ENCODE data around the gene FLOT2.
"Not testable (repeated sequence)": the region's sequence is repeated elsewhere in the genome, so short reads cannot be mapped to it uniquely, and the experiment has no call there.

FLOT2 gene

DNA sequence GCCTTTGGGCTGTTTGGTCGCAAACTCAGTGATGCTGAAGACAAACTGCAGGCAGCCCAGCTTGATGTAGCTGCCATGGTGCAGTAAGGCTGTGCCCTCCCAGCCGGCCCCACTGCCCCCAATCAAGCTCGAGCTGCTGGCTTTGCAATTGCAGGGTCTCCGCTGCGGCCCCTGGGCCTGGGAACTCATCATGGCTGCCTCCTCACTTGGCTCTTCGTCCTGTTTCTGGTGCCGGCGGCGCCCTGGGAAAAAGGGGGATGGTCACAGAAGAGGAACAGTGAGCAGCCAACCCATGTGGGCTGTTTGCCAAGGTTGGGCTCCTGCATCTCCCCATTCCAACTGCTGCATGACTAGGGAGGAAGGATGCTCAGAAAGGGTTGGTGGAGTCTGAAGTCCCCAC lies 8.7 kb upstream of the FLOT2 start:
- TF ChIP-seq, protein P1, sequence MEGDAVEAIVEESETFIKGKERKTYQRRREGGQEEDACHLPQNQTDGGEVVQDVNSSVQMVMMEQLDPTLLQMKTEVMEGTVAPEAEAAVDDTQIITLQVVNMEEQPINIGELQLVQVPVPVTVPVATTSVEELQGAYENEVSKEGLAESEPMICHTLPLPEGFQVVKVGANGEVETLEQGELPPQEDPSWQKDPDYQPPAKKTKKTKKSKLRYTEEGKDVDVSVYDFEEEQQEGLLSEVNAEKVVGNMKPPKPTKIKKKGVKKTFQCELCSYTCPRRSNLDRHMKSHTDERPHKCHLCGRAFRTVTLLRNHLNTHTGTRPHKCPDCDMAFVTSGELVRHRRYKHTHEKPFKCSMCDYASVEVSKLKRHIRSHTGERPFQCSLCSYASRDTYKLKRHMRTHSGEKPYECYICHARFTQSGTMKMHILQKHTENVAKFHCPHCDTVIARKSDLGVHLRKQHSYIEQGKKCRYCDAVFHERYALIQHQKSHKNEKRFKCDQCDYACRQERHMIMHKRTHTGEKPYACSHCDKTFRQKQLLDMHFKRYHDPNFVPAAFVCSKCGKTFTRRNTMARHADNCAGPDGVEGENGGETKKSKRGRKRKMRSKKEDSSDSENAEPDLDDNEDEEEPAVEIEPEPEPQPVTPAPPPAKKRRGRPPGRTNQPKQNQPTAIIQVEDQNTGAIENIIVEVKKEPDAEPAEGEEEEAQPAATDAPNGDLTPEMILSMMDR (IDR thresholded peaks at IDR 0.05; ENCODE audit: insufficient read depth, low read length, missing control alignments) = no peak
- ChIA-PET CTCF (interaction anchor here (0.8 to 8.9 kb wide), 6 partner anchors 8 to 179 kb away, joined by 3 to 89 read pairs (median 12); partner anchors contain the start of genes FLOT2, NEK8 and TLCD1), POLR2A (no interaction called here)

DNA sequence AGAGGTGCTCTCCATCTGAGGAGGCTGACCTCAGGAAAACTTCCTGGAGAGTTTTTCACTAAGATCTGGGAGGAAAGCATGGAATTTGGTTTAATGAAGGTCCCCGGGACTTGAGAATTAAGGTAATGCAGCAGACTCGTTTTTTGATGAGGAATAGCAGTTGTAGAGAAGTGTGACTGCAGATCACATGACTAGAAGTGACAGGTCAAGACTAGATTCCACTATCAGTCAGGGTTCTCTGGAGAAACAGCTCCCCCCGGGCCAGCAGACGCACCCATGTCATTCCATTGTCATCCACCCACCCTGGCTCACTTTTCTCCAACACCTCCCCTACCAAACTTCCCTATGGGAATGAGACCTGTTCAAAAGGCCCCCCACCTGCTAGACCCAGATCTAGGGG lies 7.3 kb upstream of the FLOT2 start:
- DNase-seq (ENCODE audit: low read depth, low spot score) = no peak
- POLR2A ChIA-PET = no interaction called here
- TF ChIP-seq, protein P1 (IDR thresholded peaks at IDR 0.05; ENCODE audit: insufficient read depth, low read length, missing control alignments) = no peak
- CTCF ChIA-PET = interaction anchor here (1.2 to 8.9 kb wide), 8 partner anchors 7 to 177 kb away, joined by 3 to 58 read pairs (median 15); partner anchors contain the start of genes NEK8 and TLCD1
- no peak overlapping the region for H3K4me3 ChIP-seq (ENCODE audit: low read depth, low read length)

More for the DNA sequence above, 8.7 kb upstream of the FLOT2 start:
- no peak overlapping the region for H3K4me3 ChIP-seq (ENCODE audit: low read depth, low read length)
- no peak for DNase-seq (ENCODE audit: low read depth, low spot score)

DNA sequence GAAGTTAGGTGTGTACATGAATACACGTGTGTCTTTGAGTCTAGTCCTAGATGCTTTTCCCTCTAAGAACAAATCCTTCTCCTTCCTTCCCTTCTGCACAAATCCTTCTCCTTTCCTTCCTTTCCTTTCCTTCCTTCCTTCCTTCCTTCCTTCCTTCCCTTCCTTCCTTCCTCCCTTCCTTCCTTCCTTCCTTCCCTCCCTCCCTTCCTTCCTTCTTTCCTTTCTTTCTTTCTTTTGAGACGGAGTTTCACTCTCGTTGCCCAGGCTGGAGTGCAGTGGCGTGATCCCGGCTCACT lies 6.0 kb upstream of the FLOT2 start:
- POLR2A ChIA-PET; H3K4me3 ChIP-seq (ENCODE audit: low read depth, low read length); DNase-seq (ENCODE audit: low read depth, low spot score): not testable (repeated sequence)
- CTCF ChIA-PET = interaction anchor here (0.8 to 9.3 kb wide), 16 partner anchors 8 to 176 kb away, joined by 3 to 90 read pairs (median 4); partner anchors contain the start of genes NEK8 and TLCD1

DNA sequence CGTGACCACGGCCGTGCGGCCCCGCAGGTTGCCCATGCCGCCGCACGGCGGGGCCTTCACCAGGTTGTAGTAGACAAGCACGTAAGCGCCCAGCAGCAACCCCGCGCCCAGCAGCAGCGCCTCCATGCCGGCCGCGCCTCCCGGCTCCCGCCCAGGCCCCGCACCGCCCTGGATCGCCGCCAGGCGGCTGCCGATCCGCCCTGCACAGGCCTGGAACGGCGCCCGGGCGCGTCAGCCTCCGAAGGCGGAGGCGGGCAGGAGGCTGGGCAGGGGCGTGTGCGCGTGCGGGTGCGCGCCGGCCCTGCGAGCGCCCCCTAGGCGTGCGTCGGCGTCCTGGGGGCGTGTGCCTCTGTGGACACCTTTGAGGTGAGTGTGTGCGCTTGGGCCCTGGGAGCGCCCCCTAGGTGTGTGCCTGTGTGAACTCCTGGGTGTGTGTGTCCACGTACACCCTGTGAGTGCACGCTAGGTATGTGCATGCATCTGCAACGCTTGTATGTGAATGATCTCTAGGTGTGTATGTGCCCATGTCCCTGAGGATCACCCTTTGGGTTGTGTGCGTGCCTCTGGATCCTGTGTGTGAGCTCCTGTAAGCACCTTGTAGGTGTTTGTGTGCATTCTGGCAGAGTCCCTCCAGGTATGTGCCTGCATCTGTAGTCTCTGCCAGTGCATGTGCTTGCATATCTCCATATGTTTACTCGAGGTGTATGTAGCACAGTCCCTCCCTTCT lies 5.4 kb upstream of the FLOT2 start, which contains the start of gene DHRS13:
Gene DHRS13 (minus strand): TSS at position 261 of the 727 bp plus-strand sequence. CDS start 135 bp downstream, at position 126.
- ChIA-PET POLR2A (interaction anchor here (1.5 kb wide), 1 partner anchor 176 kb away, joined by 5 read pairs; no protein-coding TSS in a partner anchor), CTCF (interaction anchor here (0.7 to 9.3 kb wide), 29 partner anchors 8 to 178 kb away, joined by 3 to 90 read pairs (median 4); partner anchors contain the start of genes NEK8 and TLCD1)
- peak within 1 kb of the TSS; percentile 65 for H3K4me3 ChIP-seq (ENCODE audit: low read depth, low read length)
- TF ChIP-seq, protein P1 (IDR thresholded peaks at IDR 0.05; ENCODE audit: insufficient read depth, low read length, missing control alignments) = peak; percentile 71
- no peak for DNase-seq (ENCODE audit: low read depth, low spot score)

DNA sequence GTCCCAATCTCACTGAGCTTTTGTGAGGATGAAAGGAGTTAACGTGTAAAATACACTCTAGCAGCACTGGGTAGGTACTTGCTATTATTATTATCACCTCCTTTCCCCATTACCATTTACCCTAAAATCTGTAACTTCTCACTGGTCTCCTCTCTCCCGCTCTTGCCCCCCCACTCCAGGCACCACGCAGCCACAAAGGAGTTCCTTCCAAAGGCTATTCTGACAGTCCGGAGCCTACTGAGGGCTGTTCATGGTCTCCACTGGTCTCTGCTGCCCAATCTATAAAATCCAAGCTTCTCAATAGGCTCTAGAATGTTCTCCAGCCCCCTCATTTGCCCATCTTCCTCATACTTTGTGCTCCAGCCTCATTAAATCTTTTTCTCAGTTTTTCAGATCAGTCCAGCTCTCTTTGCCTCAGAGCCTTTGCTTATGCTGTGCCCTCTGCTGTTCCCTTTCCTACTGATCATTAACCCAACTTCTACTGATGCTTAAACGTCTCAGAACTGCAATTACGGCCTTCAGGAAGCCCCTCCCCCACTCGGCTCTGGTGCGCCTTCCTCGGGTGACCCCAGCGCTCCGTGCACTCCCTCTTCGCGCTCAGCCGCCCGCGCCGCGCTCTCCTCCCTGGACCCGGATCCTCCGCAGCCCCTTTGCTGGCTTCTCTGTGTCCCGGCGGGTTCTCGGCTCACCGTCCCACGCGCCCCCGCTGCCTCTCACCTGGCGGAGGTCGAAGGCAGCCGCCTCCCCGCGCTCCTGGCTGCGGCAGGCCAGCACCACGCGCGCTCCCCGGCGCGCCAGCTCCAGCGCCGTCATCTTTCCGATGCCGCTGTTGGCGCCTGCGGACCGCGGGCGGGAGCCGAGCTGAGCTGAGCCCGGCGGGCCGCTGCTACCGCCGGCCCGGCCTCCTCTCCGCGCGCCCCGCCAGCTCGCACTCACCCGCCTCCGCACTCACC lies 4.6 kb upstream of the FLOT2 start:
- CTCF ChIA-PET = interaction anchor here (0.7 to 9.3 kb wide), 21 partner anchors 8 to 177 kb away, joined by 3 to 90 read pairs (median 4); no protein-coding TSS in a partner anchor
- no peak for DNase-seq (ENCODE audit: low read depth, low spot score)
- POLR2A ChIA-PET = interaction anchor here (1.5 kb wide), 1 partner anchor 175 kb away, joined by 5 read pairs; no protein-coding TSS in a partner anchor
- TF ChIP-seq, protein P1 (IDR thresholded peaks at IDR 0.05; ENCODE audit: insufficient read depth, low read length, missing control alignments) = peak; percentile 10
- peak overlapping the region; percentile 65 for H3K4me3 ChIP-seq (ENCODE audit: low read depth, low read length)

DNA sequence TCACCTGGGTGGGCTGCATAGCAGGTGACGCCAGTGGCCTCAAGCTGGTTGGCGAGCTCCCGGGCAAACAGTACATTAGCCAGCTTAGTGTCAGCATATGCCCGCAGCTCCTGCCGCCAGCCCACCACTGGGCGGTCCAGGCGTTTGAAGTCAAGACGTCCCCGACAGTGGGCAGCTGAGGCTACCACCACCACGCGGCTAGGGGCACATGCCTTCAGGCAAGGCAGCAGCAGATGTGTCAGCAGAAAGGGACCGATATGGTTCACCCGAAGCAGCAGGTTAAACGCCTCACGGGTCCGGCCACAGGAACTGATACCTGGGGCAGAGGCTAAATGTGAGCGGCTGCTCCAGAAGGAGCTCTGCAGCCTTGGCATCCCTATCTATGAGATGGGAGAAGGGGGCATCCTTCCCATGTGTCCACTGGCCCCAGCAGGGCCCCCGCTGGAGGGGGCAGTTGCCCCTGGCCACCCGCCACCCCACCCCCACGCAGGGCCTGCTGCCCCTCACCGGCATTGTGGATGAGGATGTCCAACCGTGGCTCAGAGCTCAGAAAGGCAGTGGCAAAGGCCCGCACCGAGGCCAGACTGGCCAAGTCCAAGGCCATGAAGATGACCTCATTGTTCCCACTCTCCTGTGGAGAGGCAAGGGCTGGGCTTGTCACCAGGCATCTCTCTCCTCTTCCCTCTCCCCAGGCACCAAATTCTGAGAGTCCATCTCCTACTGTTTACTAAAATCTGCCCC lies 3.6 kb upstream of the FLOT2 start:
- TF ChIP-seq, protein P1 (IDR thresholded peaks at IDR 0.05; ENCODE audit: insufficient read depth, low read length, missing control alignments) = no peak
- POLR2A ChIA-PET = no interaction called here

More for the DNA sequence above, 3.6 kb upstream of the FLOT2 start:
- no peak for DNase-seq (ENCODE audit: low read depth, low spot score)
- no peak overlapping the region for H3K4me3 ChIP-seq (ENCODE audit: low read depth, low read length)
- CTCF ChIA-PET = interaction anchor here (0.6 to 9.3 kb wide), 10 partner anchors 11 to 205 kb away, joined by 3 to 90 read pairs (median 9); no protein-coding TSS in a partner anchor
